ENCODE data around the gene RRP1. TPM values are rescaled to one million over a fixed set of nuclear protein-coding genes. Genes with fewer than 3 reads are reported as not detected.

Gene RRP1
- total and polyA plus RNA-seq, 10 of the 15 experiments (the other 5 are each of a cell fraction or from before 2014, with no cell fraction given): 0.34 to 70.8 (median 35.1) TPM

GRCh38 chr21:43805275-43805800 is 16.0 kb downstream of the RRP1 start (continued):
- TF ChIP-seq CUX1 (IDR thresholded peaks at IDR 0.05; ENCODE audit: insufficient replicate concordance, low read depth, low read length) (no peak), BACH1 (IDR thresholded peaks at IDR 0.05; ENCODE audit: borderline replicate concordance) (peak; percentile 82; the same call in 1 of the 2 replicates), SP1 (IDR thresholded peaks at IDR 0.05; ENCODE audit: low read depth, low read length) (peak; percentile 59), ESRRA (IDR thresholded peaks at IDR 0.05; ENCODE audit: low read length) (no peak), MXI1 (IDR thresholded peaks at IDR 0.05; ENCODE audit: low read depth, low read length) (peak; percentile 97), SREBF1 (IDR thresholded peaks at IDR 0.05; ENCODE audit: low read length) (no peak), TCF12 (IDR thresholded peaks at IDR 0.05; ENCODE audit: low read depth, low read length) (peak; percentile 69; the same call in 1 of the 2 replicates), PAX8 (IDR thresholded peaks at IDR 0.05) (peak; percentile 94), E4F1 (IDR thresholded peaks at IDR 0.05; ENCODE audit: borderline replicate concordance, partially characterized antibody) (no peak), NR2C2 (IDR thresholded peaks at IDR 0.05; ENCODE audit: borderline replicate concordance, control insufficient read depth, insufficient read length, low read depth) (no peak), NFXL1 (IDR thresholded peaks at IDR 0.05; ENCODE audit: borderline replicate concordance) (no peak), SREBF2 (IDR thresholded peaks at IDR 0.05; ENCODE audit: low read length) (no peak), DPF2 (IDR thresholded peaks at IDR 0.05) (0 out of 2 replicates have a peak, but pooled peaks have one; percentile 39)
- TF ChIP-seq, protein P1, sequence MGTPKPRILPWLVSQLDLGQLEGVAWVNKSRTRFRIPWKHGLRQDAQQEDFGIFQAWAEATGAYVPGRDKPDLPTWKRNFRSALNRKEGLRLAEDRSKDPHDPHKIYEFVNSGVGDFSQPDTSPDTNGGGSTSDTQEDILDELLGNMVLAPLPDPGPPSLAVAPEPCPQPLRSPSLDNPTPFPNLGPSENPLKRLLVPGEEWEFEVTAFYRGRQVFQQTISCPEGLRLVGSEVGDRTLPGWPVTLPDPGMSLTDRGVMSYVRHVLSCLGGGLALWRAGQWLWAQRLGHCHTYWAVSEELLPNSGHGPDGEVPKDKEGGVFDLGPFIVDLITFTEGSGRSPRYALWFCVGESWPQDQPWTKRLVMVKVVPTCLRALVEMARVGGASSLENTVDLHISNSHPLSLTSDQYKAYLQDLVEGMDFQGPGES (IDR thresholded peaks at IDR 0.05): no peak
- TF ChIP-seq, protein P2, sequence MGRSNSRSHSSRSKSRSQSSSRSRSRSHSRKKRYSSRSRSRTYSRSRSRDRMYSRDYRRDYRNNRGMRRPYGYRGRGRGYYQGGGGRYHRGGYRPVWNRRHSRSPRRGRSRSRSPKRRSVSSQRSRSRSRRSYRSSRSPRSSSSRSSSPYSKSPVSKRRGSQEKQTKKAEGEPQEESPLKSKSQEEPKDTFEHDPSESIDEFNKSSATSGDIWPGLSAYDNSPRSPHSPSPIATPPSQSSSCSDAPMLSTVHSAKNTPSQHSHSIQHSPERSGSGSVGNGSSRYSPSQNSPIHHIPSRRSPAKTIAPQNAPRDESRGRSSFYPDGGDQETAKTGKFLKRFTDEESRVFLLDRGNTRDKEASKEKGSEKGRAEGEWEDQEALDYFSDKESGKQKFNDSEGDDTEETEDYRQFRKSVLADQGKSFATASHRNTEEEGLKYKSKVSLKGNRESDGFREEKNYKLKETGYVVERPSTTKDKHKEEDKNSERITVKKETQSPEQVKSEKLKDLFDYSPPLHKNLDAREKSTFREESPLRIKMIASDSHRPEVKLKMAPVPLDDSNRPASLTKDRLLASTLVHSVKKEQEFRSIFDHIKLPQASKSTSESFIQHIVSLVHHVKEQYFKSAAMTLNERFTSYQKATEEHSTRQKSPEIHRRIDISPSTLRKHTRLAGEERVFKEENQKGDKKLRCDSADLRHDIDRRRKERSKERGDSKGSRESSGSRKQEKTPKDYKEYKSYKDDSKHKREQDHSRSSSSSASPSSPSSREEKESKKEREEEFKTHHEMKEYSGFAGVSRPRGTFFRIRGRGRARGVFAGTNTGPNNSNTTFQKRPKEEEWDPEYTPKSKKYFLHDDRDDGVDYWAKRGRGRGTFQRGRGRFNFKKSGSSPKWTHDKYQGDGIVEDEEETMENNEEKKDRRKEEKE (IDR thresholded peaks at IDR 0.05): no peak

All from GM12878 (cell line).